GM18858 (cell line): ENCODE measurements around the gene SNX9.
A peak's percentile ranks its signal among the peaks of the same experiment; 100 is the strongest.

Source experiments
- ATAC-seq: cut with Tn5 transposase; IDR thresholded peaks from one replicate; pipeline ENCODE4 v1.9.1; 2021; ENCODE audit not compliant: unreplicated experiment

The SNX9 gene

DNA sequence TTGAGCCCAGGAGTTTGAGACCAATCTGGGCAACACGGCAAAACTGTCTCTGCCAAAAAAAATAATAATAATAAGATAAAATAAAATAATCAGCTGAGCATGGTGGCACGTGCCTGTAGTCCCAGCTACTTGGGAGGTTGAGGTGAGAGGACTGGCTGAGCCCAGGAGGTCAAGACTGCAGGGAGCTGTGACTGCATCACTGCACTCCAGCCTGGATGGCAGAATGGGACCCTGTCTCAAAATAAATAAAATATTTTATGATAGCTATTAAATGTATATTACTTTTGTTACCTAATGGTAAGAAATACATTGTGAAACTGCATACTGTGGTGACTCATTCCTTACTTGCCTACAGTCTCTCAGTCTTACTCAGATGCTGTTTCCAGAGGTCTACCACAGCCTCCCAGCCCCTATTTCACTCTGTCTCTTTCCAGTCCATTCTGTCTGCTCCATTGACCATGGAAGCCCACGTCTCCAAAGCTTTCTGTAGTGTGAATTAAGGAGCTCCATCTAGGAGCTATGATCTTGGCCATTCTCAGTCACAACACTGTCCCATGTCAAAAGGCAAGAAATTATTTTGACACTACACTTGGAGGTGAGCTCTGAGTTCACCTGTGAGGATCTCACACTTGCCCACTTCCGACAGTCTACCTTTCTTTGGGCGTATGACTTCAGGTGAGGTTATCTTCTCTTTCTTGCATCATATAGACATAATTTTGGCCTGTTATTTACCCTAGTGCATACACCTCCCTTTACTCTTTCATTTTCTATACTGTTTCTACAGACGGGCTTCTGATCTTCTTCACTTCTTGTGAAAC, 22.4 kb upstream of the SNX9 start:
- peak; percentile 94 for ATAC-seq

DNA sequence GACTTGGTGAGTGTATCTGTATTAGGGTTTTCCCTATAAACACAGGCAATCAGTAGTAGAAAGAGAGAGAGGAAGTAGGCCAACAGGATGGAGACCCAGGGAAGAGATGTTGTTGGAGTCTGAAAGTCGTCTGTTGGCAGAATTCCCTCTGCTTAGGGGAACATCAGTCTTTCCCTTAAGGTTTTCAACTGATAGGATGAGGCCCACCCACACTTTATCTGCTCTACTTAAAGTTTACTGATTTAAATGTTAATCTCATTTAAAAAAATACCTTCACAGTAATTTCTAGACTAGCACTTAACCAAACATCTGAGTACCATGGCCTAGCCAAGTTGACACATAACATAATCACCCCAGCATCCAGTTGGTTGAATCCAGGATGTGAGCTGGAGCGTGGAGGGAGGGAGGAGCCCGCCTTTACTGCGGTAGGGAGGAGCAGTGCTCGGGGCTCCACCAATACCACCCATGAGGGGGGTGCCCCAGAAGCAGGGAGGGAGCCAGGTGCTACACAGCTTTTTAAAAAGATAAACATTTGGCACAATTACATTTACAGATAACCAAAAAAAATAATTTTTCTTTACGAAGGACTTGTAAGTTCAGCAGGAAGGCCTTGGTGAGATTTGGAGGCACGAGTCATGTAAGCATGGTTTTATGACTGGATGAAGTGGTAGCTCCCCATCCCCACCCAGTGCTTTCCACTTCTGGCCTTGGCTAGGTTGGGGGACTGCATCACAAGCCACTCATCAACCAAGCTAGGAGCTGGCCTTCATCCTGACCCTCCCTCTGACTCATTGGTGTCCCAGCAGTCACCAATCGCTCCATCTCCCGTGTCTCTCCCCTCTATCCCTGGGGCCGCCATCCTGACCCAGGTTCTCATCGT, 18.4 kb upstream of the SNX9 start:
- ATAC-seq, result no peak

DNA sequence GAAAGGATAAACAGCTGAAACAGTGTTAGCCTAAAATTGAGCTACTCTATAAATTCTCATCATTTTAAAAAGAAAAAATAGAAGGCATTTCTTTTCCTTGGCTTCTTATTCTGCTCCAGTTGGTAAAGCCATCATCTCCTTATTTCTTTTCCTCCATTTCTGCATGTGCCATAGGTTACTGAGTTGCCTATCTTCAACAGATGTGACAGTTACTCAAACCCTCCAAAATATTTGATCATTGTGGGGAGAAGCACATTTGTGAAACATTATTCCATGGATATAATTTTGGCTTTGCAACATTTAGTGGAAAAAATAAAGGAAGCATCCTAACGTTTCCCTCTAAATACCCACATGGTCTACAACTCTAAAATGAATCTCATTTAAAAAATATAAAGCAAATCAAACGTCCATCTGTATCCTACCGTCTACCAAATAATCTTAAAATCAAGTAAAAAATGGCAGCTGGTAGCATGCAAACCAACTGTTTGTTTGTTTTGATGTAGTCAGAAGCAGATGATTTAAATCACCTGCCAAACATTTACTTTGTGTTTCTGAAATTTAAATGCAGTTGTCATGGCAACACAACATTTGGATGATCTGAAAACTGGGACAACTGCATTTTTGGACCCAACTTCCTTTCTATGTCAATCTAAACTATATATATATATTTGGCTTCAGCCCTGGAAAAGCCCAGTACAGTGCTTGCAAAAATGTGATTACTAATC, 16.8 kb upstream of the SNX9 start:
- no peak for ATAC-seq

DNA sequence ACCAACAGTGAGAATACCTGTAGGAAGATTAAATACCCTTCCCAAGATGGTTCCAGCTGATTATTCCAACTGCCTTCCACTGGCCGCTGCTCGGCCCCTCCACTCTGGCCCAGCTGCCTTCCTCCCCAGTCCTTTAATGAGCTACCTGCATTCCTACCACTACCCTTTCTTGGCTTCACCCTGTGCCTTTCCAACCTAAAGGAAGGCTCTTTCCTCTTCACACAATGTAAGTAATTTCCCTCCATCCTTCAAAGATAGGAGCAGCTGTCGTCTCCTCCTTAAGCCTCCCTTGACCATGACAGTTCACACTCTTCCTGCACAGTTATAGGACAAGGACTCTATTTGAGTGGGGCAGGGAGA, 16.2 kb upstream of the SNX9 start:
- ATAC-seq, result no peak

DNA sequence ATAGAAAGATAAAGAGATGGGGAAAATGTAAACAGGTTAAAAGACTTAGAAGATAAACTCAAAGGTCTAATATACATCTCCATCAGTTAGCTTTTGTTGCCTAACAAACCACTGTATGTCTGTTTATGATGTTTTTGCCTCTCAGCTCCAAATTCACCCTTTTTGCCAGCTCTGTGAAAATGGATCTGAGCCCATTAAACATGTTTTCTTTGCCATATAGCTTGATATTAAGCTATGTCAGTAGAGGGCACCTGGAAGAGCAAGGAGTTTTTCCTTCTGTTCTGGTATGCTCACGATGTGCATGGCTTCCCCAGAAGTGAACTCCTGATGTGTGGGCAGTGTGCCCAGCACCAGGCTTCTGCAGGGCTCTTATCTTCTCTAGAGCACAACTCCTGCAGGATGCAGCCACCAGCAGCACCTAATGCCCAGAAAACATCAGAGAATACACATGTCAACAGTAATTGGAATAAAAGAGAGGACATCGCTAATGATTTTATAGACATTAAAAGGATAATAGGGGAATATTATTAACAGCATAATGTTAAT, 14.6 kb upstream of the SNX9 start:
- ATAC-seq, result no peak

DNA sequence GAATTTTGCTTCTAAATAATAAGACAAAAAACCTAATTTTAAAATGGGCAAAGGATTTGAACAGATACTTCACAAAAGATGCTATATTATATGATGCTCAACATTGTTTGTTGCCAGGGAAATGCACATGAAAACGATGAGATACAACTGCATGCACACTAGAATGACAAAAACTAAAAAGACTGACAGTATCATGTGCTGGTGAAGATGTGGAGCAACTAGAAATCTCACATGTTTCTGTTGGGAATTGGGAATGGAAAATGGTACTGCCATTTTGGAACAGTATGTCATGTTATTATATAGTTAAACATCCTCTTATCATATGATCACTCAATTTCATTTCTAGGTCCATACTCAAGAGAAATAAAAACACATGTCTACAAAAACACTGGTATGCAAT, 13.4 kb upstream of the SNX9 start:
- no peak for ATAC-seq

DNA sequence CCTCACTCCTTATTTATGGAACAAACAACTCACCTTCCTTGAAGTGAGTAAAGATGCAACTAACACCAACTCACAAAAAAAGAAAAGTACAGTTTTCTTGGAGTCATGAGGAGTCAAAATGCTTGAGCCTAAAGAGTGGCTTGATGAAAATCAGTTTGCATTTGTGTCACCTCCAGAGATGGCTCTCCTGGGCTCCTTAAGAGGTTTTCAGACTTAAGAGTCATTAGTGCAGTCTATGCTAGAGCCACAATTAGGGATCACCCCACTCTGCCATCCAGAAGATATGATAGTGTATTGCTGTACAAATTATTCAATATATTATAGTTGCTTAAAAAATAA, 11.9 kb upstream of the SNX9 start:
- no peak for ATAC-seq

DNA sequence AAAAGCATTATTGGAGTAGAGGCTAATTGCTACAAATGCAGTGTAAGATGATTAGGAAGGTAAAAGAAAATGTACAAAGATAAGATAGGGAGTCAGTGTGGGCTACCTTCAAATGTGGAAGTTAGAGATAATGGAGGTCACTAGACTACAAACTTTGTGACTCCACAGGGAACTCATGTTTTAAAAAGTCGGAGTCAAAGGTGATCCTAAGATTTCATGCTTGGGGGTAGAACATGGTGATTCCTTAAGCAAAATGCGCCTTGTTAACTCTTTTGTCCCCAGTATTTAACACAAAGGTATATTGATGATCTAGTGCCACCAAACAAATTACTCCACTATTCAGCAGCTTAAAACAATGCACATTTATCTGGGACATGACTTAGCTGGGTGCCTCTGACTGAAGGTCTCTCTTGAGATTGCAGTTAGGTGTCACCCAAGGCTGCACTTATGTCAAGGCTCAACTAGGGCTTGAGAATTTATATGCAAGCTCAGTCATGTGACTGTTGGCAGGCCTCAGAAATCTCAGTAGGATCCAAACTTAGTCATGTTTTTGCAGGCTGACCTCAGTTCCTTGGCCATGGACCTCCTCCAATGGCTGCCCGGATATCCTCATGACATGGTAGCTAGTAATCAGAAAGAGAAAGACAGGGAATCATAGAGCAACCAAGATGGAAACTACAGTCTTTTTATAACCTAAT, 11.4 kb upstream of the SNX9 start:
- ATAC-seq, result no peak

DNA sequence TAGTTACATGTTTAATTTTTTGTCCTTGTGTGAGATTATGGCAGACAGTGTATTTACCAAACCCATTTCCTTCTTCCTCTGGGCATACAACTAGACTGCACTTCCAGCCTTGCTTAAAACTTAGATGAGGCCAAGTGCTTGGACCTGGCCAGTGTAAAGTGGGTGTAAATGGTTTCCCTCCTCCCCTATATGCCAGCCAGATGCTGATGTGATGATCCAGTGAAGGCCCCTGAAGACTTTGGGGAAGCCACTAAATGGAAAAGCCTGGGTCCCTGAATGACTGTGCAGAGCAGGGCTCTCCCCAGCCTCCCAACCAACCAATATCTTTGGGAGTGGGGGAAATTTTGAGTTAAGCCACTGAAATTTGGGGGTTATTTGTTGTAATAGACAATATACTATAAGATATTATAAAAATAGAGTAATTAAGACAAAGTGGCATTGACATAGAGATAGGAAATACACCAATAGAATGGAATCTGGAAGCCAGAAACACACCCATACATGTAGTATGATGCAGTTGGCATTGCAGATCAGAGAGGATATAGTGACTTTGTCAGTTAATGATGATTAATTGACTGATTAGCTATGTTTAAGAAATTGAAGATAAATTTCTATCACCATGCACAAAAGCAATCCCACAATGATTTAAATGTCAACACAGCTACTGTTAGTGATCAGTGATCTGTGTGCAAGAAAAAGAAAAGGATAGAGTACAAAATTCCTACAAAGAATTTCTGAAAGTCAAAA, 10.4 kb upstream of the SNX9 start:
- no peak for ATAC-seq

DNA sequence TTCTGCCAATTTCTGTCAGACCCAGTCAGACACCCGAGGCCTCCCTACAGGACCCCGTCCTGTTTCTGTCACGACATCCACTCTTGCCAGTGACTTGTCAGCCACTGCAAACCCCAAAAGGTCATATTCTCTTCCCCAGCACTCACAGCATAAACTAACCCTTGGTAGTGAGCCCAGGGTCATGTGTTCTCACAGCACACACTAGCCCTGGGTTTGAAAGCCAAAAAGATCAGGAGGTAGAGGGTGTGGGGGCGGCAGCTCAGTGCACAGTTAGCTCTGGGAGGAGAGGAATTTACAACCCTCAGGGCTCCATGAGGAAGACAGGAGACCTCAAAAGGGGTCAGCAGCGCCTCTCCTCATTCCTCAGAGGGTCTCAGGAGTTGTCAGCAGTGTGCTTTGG, 9.9 kb upstream of the SNX9 start:
- no peak for ATAC-seq

DNA sequence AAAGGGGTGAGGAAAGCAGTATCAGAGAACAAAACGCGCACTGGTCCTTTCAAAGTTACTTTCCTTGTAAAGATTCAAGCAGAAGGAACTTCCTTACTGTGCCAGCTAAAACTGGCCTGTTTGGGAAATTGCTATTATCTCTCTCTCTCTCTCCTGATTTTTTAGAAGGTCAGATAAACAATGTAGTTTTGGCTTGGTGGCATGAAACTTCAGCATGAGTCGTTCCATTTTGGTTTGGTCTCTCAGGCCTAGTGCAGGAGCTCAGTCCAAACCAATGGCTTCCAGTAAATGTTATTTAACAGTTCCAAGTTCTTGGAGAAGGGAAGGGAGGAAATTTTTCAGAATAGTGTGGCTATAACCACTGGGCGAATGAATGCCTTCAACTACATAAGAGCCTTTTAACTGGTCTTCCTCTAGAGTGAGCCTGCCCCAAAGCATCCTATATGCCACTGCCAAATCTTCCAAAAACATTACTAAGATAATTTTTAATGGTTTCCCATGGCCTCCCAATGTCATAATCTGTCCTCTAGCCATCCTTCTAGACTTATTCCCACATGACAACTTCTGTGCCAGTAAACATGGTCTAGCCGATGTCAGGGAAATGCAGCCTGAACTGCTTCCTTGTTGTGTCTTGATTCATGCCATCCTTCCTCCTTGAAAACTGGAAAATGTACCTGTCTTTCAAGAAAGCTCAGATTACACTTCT, 9.1 kb upstream of the SNX9 start:
- ATAC-seq, result no peak

DNA sequence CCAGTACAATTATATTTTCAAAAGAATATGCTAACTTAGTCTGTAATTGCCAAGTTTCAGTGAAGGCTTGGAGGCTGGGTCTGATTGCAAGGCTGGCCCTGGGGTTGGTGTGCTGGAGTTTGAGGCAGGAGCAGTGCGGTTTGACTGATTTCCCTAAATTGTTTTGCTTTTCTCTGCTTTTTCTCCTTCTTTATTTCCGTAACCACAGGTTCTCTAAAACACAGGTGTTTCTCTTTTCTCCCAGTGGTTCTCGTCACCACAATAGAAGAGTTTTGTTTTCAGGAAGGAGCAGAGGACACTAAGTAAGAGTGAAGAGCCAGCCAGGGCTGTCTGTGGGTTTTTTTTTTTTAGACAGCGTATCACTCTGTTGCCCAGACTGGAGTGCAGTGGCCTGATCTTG, 8.2 kb upstream of the SNX9 start:
- no peak for ATAC-seq

DNA sequence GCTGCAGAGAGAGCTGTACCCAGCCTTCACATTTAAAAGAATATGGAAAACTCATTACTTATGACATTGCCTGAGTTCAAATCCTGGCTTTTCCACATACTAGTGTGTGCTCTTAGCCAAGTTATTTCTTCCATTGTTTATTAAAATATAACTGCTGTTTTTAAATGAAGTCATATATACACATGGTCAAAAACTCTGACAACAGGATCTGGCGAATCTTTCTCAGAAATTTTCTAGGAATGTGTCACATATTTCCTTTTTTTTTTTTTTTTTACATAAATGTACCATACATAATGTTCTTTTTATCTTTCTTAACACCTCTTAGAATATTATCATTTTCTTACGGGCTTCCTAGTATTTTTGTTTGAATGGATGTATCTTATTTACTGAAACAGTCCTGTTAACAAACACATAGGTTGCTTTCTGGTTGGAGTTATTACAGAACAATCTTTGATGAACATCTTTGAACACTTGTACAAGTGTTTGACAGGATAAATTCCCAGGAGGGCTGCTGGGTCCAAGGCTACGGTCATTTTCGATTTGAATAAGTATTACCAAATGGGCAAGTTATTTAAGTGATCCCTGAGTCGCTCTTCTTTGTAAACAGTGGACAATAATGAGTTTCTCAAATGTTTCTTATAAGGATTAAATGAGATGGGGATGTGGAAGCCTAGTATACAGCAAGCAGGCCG, 1.6 kb upstream of the SNX9 start:
- no peak for ATAC-seq

DNA sequence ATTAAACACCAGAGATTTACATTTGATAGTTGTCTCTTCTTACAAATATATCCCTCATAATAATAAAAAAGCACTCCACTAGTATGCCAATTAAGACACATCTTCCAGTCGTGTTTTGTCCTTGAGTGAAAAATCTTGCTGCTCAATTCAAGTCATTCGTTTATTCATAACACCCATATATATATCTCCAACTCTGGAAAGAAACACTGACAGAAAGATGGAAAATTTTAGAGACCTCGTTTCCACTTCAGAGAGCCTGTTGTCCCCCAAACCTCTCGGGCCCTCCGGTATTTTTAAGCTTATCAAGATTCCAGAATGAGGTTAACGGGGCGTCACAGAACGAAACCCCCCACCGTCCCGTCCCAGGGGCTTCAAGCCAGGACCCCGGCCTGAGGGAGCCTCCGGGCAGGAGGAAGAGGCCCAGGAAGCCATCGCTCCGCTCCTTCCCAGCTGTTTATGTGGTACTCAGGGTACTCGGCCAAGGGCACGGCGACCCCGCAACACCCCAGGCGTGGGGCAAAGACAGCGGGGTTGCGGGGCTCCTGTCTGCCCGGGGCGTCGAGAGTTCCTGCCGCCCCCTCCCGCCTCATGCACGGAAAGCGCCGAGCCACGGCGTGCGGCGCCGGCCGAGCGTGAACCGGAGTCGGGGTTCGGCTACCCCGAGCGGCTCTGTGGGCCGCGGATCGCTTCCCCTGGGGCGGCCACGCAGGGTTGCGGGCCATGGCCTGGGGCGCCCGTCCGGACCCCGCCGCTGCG, 623 bp upstream of the SNX9 start:
- ATAC-seq, result no peak

DNA sequence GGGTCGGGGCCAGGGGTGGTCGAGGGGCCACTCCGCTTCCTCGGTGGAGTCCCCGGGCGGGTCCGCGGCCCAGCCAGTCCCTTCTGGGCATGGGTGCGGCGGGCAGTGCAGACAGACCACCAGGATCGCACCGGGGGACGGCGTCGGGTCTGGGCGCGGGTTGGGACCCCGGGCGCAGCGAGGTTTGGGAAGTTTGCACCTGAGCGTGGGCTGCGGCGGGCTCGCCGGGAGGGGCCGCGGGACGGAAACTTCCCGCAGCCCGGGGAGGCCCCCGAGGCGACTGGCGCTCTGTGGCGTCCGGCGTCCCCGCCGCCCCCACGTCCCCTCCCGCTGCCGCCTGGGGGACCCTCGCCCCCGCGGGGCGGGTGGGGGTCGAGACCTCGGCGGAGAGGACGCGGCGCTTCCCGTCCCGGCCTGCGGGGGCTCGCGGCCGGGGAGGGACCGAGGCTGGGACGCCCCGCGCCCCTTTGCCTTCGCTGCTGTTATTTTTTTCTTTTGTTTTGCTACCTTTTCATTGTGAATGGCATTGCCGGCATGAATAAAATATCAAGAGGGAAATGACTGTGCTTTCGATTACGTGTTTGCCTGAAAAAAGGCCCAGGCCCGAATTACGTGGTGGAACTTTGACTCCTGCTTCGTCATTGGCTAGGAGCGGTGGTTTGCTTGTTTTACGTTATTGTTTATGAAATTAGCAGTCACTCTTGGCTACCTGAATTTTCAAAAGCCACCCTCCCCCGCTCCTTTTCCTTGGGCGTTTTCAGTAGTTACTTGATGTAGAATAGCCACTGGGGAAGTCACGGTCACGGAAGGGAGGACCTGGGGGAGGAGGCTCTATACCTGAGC, 703 bp downstream of the SNX9 start:
- ATAC-seq, result peak; percentile 45

DNA sequence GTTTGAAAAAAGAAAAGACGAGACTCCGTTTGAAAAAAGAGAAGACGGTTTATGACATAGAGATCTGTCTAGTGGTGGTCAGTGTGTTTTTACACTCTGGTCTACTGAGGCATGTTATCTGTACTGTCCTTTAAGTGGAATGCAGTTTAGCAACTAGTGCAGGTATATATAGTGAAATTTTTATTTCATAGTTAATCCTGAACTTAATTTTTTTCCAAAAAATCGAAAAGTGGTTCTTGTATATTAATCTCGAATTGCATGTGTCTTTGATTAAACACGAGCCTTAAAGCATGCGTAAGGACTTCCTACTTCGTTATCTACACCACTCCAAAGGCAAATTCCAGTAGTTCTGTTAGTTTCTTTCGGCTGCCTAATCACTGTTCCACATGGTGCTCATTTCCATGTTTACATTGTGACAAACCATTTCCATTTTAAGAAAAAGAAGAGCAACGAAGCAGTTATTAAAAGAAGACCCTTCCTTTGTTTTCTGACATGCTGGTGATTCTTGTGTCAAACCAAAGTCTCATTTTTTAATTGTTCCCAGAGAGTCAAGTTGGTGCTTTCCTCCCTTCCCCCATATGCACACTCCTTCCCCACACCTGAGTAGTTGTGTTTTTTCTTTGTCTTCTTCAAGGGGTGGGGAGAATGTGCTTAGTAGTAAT, 2.3 kb downstream of the SNX9 start:
- ATAC-seq, result no peak
